ENCODE measurements around the gene SCN1A. TPM values are rescaled to one million over a fixed set of nuclear protein-coding genes. Genes with fewer than 3 reads are reported as not detected.
"Not testable (repeated sequence)": the region's sequence is repeated elsewhere in the genome, so short reads cannot be mapped to it uniquely, and the experiment has no call there.

Gene SCN1A
- polyA plus RNA-seq, 1 experiment, result 0.28 TPM

- TF ChIP-seq CTCF (IDR thresholded peaks at IDR 0.05; ENCODE audit: insufficient read depth, low read depth, low read length), result no peak
- no peaks in the 10 kb centered on the region for H3K36me3 ChIP-seq (ENCODE audit: control insufficient read depth, insufficient read depth, low read length)
- POLR2A ChIA-PET, result no interaction called here
- no peak for DNase-seq (ENCODE audit: low read depth)
- CTCF ChIA-PET, result interaction anchor here (0.7 to 1.1 kb wide), 2 partner anchors 16 to 970 kb away, joined by 3 to 4 read pairs; partner anchors contain the start of gene SCN1A
- H3K27me3 ChIP-seq (ENCODE audit: control insufficient read depth, insufficient read depth, low read length), result no peaks in the 10 kb centered on the region
- no peak overlapping the region for H3K4me3 ChIP-seq (ENCODE audit: low read depth, low read length)
These were observed 15.6 kb downstream of the SCN1A start for GRCh38 chr2:166112193-166112605.

- CTCF ChIA-PET, result no interaction called here
These were observed 21.3 kb downstream of the SCN1A start for GRCh38 chr2:166106431-166107015.

GRCh38 chr2:166104773-166105172 is 23.0 kb downstream of the SCN1A start:
- Histone ChIP-seq H3K4me3 (ENCODE audit: low read depth, low read length) (no peak overlapping the region), H3K27me3 (ENCODE audit: control insufficient read depth, insufficient read depth, low read length) (no peaks in the 10 kb centered on the region), H3K36me3 (ENCODE audit: control insufficient read depth, insufficient read depth, low read length) (no peaks in the 10 kb centered on the region)
- no peak for TF ChIP-seq CTCF (IDR thresholded peaks at IDR 0.05; ENCODE audit: insufficient read depth, low read depth, low read length)
- ChIA-PET POLR2A (no interaction called here), CTCF (interaction anchor here (1.9 kb wide), 1 partner anchor 11 kb away, joined by 4 read pairs; no protein-coding TSS in a partner anchor)
- DNase-seq (ENCODE audit: low read depth), result no peak

More at GRCh38 chr2:166106431-166107015, 21.3 kb downstream of the SCN1A start:
- DNase-seq (ENCODE audit: low read depth), result no peak
- no peaks in the 10 kb centered on the region for H3K36me3 ChIP-seq (ENCODE audit: control insufficient read depth, insufficient read depth, low read length)
- H3K4me3 ChIP-seq (ENCODE audit: low read depth, low read length), result no peak overlapping the region
- no peak for TF ChIP-seq CTCF (IDR thresholded peaks at IDR 0.05; ENCODE audit: insufficient read depth, low read depth, low read length)
- H3K27me3 ChIP-seq (ENCODE audit: control insufficient read depth, insufficient read depth, low read length), result no peaks in the 10 kb centered on the region
- POLR2A ChIA-PET, result interaction anchor here (0.5 kb wide), 1 partner anchor 21 kb away, joined by 5 read pairs; the partner anchor contains the start of gene SCN1A

- no peak for DNase-seq (ENCODE audit: low read depth)
- Histone ChIP-seq H3K4me3 (ENCODE audit: low read depth, low read length) (no peak overlapping the region), H3K27me3 (ENCODE audit: control insufficient read depth, insufficient read depth, low read length) (no peaks in the 10 kb centered on the region), H3K36me3 (ENCODE audit: control insufficient read depth, insufficient read depth, low read length) (no peaks in the 10 kb centered on the region)
- POLR2A ChIA-PET, result no interaction called here
- TF ChIP-seq CTCF (IDR thresholded peaks at IDR 0.05; ENCODE audit: insufficient read depth, low read depth, low read length), result no peak
- CTCF ChIA-PET, result interaction anchor here (1.9 kb wide), 1 partner anchor 11 kb away, joined by 4 read pairs; no protein-coding TSS in a partner anchor
These were observed 23.7 kb downstream of the SCN1A start for GRCh38 chr2:166104084-166104483.

GRCh38 chr2:166103277-166103676 is 24.5 kb downstream of the SCN1A start:
- DNase-seq (ENCODE audit: low read depth); POLR2A ChIA-PET; H3K27me3 ChIP-seq (ENCODE audit: control insufficient read depth, insufficient read depth, low read length); H3K4me3 ChIP-seq (ENCODE audit: low read depth, low read length); H3K36me3 ChIP-seq (ENCODE audit: control insufficient read depth, insufficient read depth, low read length): not testable (repeated sequence)
- CTCF ChIA-PET, result interaction anchor here (1.2 to 1.9 kb wide), 2 partner anchors 8 to 10 kb away, joined by 4 read pairs; no protein-coding TSS in a partner anchor

- CTCF ChIA-PET, result no interaction called here
These were observed 33.5 kb downstream of the SCN1A start for GRCh38 chr2:166094325-166094724.

More at GRCh38 chr2:166094325-166094724, 33.5 kb downstream of the SCN1A start:
- no peak for TF ChIP-seq CTCF (IDR thresholded peaks at IDR 0.05; ENCODE audit: insufficient read depth, low read depth, low read length)
- no peaks in the 10 kb centered on the region for H3K27me3 ChIP-seq (ENCODE audit: control insufficient read depth, insufficient read depth, low read length)
- H3K36me3 ChIP-seq (ENCODE audit: control insufficient read depth, insufficient read depth, low read length), result no peaks in the 10 kb centered on the region
- POLR2A ChIA-PET, result no interaction called here
- no peak overlapping the region for H3K4me3 ChIP-seq (ENCODE audit: low read depth, low read length)
- DNase-seq (ENCODE audit: low read depth), result no peak
